ENCODE data around the gene CPM. TPM values are rescaled to one million over a fixed set of nuclear protein-coding genes. Genes with fewer than 3 reads are reported as not detected.
"Not testable (repeated sequence)": the region's sequence is repeated elsewhere in the genome, so short reads cannot be mapped to it uniquely, and the experiment has no call there.

The CPM gene
- total and polyA plus RNA-seq, 2 donors (not counting 3 experiments of a cell fraction or from before 2014, with no cell fraction given) = not detected

DNA sequence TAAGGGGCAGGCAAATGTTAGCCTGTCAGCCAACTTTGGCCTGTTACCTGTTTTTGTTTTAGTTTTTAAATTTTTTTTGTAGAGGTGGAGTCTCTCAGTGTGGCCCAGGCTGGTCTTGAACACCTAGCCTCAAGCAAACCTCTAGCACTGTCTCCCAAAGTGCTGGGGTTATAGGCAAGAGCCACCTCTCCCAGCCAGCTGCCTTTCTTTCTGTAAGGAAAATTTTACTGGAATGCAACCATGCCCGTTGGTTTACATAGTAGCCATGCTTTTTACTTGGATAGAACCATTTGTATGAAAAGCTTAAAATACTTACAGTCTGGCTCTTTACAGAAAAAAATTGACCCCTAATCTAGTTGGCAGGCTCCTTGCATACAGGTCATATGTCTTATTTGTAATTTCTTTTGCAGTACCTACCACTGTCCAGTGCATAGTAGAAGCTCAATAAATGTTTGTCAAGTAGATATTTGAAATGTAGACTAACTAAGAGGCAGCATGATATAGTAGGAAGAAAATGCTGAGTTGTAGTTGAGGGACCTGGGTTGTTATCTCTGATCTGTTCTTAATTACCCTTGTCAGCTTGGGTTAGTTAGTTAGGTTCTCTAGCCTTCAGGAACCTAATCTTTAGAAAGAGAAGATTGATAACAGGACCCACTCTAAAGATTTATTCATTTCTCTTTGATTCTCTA lies 120.3 kb downstream of the CPM start:
- Histone ChIP-seq H3K9me1 (replicated peaks; ENCODE audit: control insufficient read depth, extremely low read depth, insufficient read depth, low read length) (no peaks in the 10 kb centered on the region), H3K4me1 (ENCODE audit: control insufficient read depth, extremely low read depth, insufficient read depth, low read length) (peaks cover 5% of the 10 kb centered on the region), H3K9me3 (replicated peaks; ENCODE audit: control insufficient read depth, insufficient read depth, low read length) (no peaks in the 10 kb centered on the region), H3K27ac (ENCODE audit: insufficient read depth, low read depth, low read length) (no peak overlapping the region), H3K36me3 (ENCODE audit: control insufficient read depth in 2 of 2, extremely low read depth in 1 of 2, insufficient read depth in 2 of 2, low read length in 2 of 2) (peaks cover 2 to 36% of the 10 kb centered on the region in 2 experiments), H3K27me3 (ENCODE audit: control insufficient read depth in 2 of 2, insufficient read depth in 2 of 2, low read length in 2 of 2) (no peaks in the 10 kb centered on the region), H3K4me2 (ENCODE audit: insufficient read depth, low read length) (peak overlapping the region; percentile 86), H4K20me1 (replicated peaks; ENCODE audit: control insufficient read depth, extremely low read depth, insufficient read depth, low read length) (peaks cover 30% of the 10 kb centered on the region), H3K9ac (replicated peaks; ENCODE audit: extremely low read depth, insufficient read depth, low read length) (peak overlapping the region; percentile 13), H3K79me2 (ENCODE audit: control insufficient read depth, insufficient read depth, low read length) (peaks cover 86% of the 10 kb centered on the region), H3K4me3 (replicated peaks in 1 of 3; ENCODE audit: insufficient read depth in 1 of 3, low read depth in 1 of 3, low read length in 3 of 3) (peak overlapping the region in 2 of 3 experiments; percentile 7 to 84), H2AFZ (ENCODE audit: low read depth, low read length) (no peak overlapping the region)
- intact Hi-C loops (cut with micrococcal nuclease) = no loop called here
- dilution Hi-C loops (cut with MboI; ENCODE audit: extremely low pct_ligation_motif_present, low sequenced_read_pairs) = no loop called here
- FAIRE-seq = no peak
- ChIA-PET POLR2A (interaction anchor here (1.0 to 1.5 kb wide), 3 partner anchors 9 to 66 kb away, joined by 4 to 5 read pairs (median 4); no protein-coding TSS in a partner anchor), CTCF (interaction anchor here (1.2 to 2.6 kb wide), 2 partner anchors 17 kb away, joined by 3 to 11 read pairs; no protein-coding TSS in a partner anchor)
- no peak for TF ChIP-seq POLR2AphosphoS5 (IDR thresholded peaks at IDR 0.05; ENCODE audit: insufficient read depth, low read depth, low read length)
- TF ChIP-seq CTCF (IDR thresholded peaks at IDR 0.05; ENCODE audit: extremely low read depth in 1 of 2, insufficient read depth in 1 of 2, low read depth in 1 of 2, low read length in 2 of 2) = no peak
- no peak for TF ChIP-seq GATA2 (IDR thresholded peaks at IDR 0.05; ENCODE audit: insufficient read depth, insufficient read length, low read depth, low read length)
- TF ChIP-seq POLR2A (IDR thresholded peaks at IDR 0.05; ENCODE audit: low read depth, low read length) = no peak
- TF ChIP-seq EZH2 (IDR thresholded peaks at IDR 0.05; ENCODE audit: borderline replicate concordance, low read depth, low read length, severe bottlenecking) = no peak
- no peak for TF ChIP-seq JUN (IDR thresholded peaks at IDR 0.05; ENCODE audit: borderline replicate concordance, insufficient read depth, insufficient read length, low read depth)
- TF ChIP-seq, protein P1, sequence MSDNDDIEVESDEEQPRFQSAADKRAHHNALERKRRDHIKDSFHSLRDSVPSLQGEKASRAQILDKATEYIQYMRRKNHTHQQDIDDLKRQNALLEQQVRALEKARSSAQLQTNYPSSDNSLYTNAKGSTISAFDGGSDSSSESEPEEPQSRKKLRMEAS (IDR thresholded peaks at IDR 0.05; ENCODE audit: insufficient read depth, insufficient read length) = no peak
- no peak for TF ChIP-seq FOS (IDR thresholded peaks at IDR 0.05; ENCODE audit: borderline replicate concordance, insufficient read depth, low read length)
- TF ChIP-seq MYC (IDR thresholded peaks at IDR 0.05; ENCODE audit: low read depth, low read length) = no peak
- no peak for DNase-seq (ENCODE audit: low read depth, low spot score)
- no TSS peak for BruUV-seq (replicated peaks)

- H2AFZ ChIP-seq (ENCODE audit: low read depth, low read length); H3K9me3 ChIP-seq (replicated peaks; ENCODE audit: control insufficient read depth, insufficient read depth, low read length); FAIRE-seq; H3K9me1 ChIP-seq (replicated peaks; ENCODE audit: control insufficient read depth, extremely low read depth, insufficient read depth, low read length); intact Hi-C loops (cut with micrococcal nuclease); BruUV-seq (replicated peaks); H3K27ac ChIP-seq (ENCODE audit: insufficient read depth, low read depth, low read length); H3K4me1 ChIP-seq (ENCODE audit: control insufficient read depth, extremely low read depth, insufficient read depth, low read length); DNase-seq (ENCODE audit: low read depth, low spot score); H3K9ac ChIP-seq (replicated peaks; ENCODE audit: extremely low read depth, insufficient read depth, low read length); dilution Hi-C loops (cut with MboI; ENCODE audit: extremely low pct_ligation_motif_present, low sequenced_read_pairs); H3K27me3 ChIP-seq (ENCODE audit: control insufficient read depth in 2 of 2, insufficient read depth in 2 of 2, low read length in 2 of 2): not testable (repeated sequence)
- H3K36me3 ChIP-seq (ENCODE audit: control insufficient read depth in 2 of 2, extremely low read depth in 1 of 2, insufficient read depth in 2 of 2, low read length in 2 of 2) = peaks cover 2 to 32% of the 10 kb centered on the region in 2 experiments
- ChIA-PET POLR2A (interaction anchor here (0.8 kb wide), 1 partner anchor 10 kb away, joined by 3 read pairs; no protein-coding TSS in a partner anchor), CTCF (interaction anchor here (1.2 to 2.6 kb wide), 2 partner anchors 16 to 18 kb away, joined by 3 to 11 read pairs; no protein-coding TSS in a partner anchor)
- peak overlapping the region; percentile 86 for H3K4me2 ChIP-seq (ENCODE audit: insufficient read depth, low read length)
- H3K4me3 ChIP-seq (replicated peaks in 1 of 3; ENCODE audit: insufficient read depth in 1 of 3, low read depth in 1 of 3, low read length in 3 of 3) = peak overlapping the region in 1 of 3 experiments; percentile 84
- peaks cover 79% of the 10 kb centered on the region for H3K79me2 ChIP-seq (ENCODE audit: control insufficient read depth, insufficient read depth, low read length)
- peaks cover 25% of the 10 kb centered on the region for H4K20me1 ChIP-seq (replicated peaks; ENCODE audit: control insufficient read depth, extremely low read depth, insufficient read depth, low read length)
These were observed 121.4 kb downstream of the CPM start for GRCh38 chr12:68811573-68811972.
